ENCODE results near the gene SPATA9. TPM values are rescaled to one million over a fixed set of nuclear protein-coding genes. Genes with fewer than 3 reads are reported as not detected.

Gene SPATA9
- total and polyA plus RNA-seq, 9 of the 15 experiments (the other 6 are each of a cell fraction or from before 2014, with no cell fraction given), result 0.16 to 5.5 (median 0.39) TPM; not detected in 3

- TF ChIP-seq XRCC3 (IDR thresholded peaks at IDR 0.05) (no peak), HDAC6 (IDR thresholded peaks at IDR 0.05; ENCODE audit: low read depth, low read length) (no peak), MCM3 (IDR thresholded peaks at IDR 0.05) (no peak), TCF3 (CRISPR knock-in tag; IDR thresholded peaks at IDR 0.05) (no peak), U2AF2 (optimal IDR thresholded peaks at IDR 0.05; ENCODE audit: low read depth, low read length) (no peak), MTA3 (IDR thresholded peaks at IDR 0.05; ENCODE audit: borderline replicate concordance) (peak; percentile 46; the same call in 1 of the 2 replicates), CHD1 (IDR thresholded peaks at IDR 0.05; ENCODE audit: low read length) (peak; percentile 38), HMGN3 (IDR thresholded peaks at IDR 0.05; ENCODE audit: borderline replicate concordance, extremely low read depth, insufficient read length, low read depth, low read length) (no peak), ZNF408 (CRISPR knock-in tag; IDR thresholded peaks at IDR 0.05; ENCODE audit: low read depth) (no peak), TBL1XR1 (IDR thresholded peaks at IDR 0.05; ENCODE audit: low read length in 2 of 2) (peak; percentile 49 to 64; a peak in 2 of 4 replicates), BRCA1 (IDR thresholded peaks at IDR 0.05) (no peak), BRCA1 (CRISPR knock-in tag; IDR thresholded peaks at IDR 0.05) (no peak), GMEB1 (CRISPR knock-in tag; IDR thresholded peaks at IDR 0.05) (no peak), GABPB1 (CRISPR knock-in tag; IDR thresholded peaks at IDR 0.05) (no peak), ERF (CRISPR knock-in tag; IDR thresholded peaks at IDR 0.05) (0 out of 2 replicates have a peak, but pooled peaks have one; percentile 17), ELF1 (tag; IDR thresholded peaks at IDR 0.05) (no peak), ZNF507 (tag; conservative IDR thresholded peaks at IDR 0.05) (no peak), HDAC1 (IDR thresholded peaks at IDR 0.05) (peak; percentile 38 to 53; a peak in 2 of 4 replicates), ZNF551 (CRISPR knock-in tag; IDR thresholded peaks at IDR 0.05) (no peak)
- TF ChIP-seq, protein P1, sequence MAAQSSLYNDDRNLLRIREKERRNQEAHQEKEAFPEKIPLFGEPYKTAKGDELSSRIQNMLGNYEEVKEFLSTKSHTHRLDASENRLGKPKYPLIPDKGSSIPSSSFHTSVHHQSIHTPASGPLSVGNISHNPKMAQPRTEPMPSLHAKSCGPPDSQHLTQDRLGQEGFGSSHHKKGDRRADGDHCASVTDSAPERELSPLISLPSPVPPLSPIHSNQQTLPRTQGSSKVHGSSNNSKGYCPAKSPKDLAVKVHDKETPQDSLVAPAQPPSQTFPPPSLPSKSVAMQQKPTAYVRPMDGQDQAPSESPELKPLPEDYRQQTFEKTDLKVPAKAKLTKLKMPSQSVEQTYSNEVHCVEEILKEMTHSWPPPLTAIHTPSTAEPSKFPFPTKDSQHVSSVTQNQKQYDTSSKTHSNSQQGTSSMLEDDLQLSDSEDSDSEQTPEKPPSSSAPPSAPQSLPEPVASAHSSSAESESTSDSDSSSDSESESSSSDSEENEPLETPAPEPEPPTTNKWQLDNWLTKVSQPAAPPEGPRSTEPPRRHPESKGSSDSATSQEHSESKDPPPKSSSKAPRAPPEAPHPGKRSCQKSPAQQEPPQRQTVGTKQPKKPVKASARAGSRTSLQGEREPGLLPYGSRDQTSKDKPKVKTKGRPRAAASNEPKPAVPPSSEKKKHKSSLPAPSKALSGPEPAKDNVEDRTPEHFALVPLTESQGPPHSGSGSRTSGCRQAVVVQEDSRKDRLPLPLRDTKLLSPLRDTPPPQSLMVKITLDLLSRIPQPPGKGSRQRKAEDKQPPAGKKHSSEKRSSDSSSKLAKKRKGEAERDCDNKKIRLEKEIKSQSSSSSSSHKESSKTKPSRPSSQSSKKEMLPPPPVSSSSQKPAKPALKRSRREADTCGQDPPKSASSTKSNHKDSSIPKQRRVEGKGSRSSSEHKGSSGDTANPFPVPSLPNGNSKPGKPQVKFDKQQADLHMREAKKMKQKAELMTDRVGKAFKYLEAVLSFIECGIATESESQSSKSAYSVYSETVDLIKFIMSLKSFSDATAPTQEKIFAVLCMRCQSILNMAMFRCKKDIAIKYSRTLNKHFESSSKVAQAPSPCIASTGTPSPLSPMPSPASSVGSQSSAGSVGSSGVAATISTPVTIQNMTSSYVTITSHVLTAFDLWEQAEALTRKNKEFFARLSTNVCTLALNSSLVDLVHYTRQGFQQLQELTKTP (IDR thresholded peaks at IDR 0.05; ENCODE audit: low read depth in 1 of 2, partially characterized antibody in 2 of 2), result peak; percentile 15 to 20
- TF ChIP-seq, protein P2, sequence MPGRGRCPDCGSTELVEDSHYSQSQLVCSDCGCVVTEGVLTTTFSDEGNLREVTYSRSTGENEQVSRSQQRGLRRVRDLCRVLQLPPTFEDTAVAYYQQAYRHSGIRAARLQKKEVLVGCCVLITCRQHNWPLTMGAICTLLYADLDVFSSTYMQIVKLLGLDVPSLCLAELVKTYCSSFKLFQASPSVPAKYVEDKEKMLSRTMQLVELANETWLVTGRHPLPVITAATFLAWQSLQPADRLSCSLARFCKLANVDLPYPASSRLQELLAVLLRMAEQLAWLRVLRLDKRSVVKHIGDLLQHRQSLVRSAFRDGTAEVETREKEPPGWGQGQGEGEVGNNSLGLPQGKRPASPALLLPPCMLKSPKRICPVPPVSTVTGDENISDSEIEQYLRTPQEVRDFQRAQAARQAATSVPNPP (IDR thresholded peaks at IDR 0.05; ENCODE audit: borderline replicate concordance, insufficient read depth, insufficient read length), result no peak
These were observed 27.3 kb upstream of the SPATA9 start (continued) for GRCh38 chr5:95709967-95710650.
